Neural progenitor cell (in vitro differentiated cells): ENCODE data around the gene SCMH1. TPM values are rescaled to one million over a fixed set of nuclear protein-coding genes. Genes with fewer than 3 reads are reported as not detected.

Source experiments
- DNase-seq: peaks from one replicate; pipeline ENCODE4 v3.0.0-alpha.2; 2016; ENCODE audit warnings: low spot score
- H2AFZ ChIP-seq: fragments of 200-600 bp; sonication (generic); replicated peaks from 2 replicates; pipeline ENCODE4 v1.6.1; 2016; ENCODE audit warnings: antibody characterized with exemption
- H3F3A ChIP-seq: fragments of 200-600 bp; sonication (generic); 2 replicates; pipeline ENCODE4 v1.6.1; 2016; ENCODE audit warnings: antibody characterized with exemption, low read depth
- H3K27ac ChIP-seq: fragments of 200-600 bp; sonication (generic); 2 replicates; pipeline ENCODE4 v1.5.1; 2016; ENCODE audit warnings: mild to moderate bottlenecking
- H3K27me3 ChIP-seq: fragments of 200-600 bp; sonication (generic); 2 replicates; pipeline ENCODE4 v1.6.1; 2016; ENCODE audit warnings: mild to moderate bottlenecking, moderate library complexity
- H3K36me3 ChIP-seq: fragments of 200-600 bp; sonication (generic); 2 replicates; pipeline ENCODE4 v1.5.1; 2016
- H3K4me1 ChIP-seq: fragments of 200-600 bp; sonication (generic); 2 replicates; pipeline ENCODE4 v1.6.1; 2016; ENCODE audit warnings: mixed run types
- H3K4me2 ChIP-seq: fragments of 200-600 bp; sonication (generic); 2 replicates; pipeline ENCODE4 v1.6.1; 2016
- H3K4me3 ChIP-seq: fragments of 200-600 bp; sonication (generic); 2 replicates; pipeline ENCODE4 v1.5.1; 2016
- H3K79me2 ChIP-seq: fragments of 200-600 bp; sonication (generic); 2 replicates; pipeline ENCODE4 v1.6.1; 2016; ENCODE audit warnings: low read depth
- H3K9ac ChIP-seq: fragments of 200-600 bp; sonication (generic); 2 replicates; pipeline ENCODE4 v1.6.1; 2016
- H3K9me3 ChIP-seq: fragments of 200-600 bp; sonication (generic); 2 replicates; pipeline ENCODE4 v1.5.1; 2016; ENCODE audit warnings: low read depth
- H4K20me1 ChIP-seq: fragments of 200-600 bp; sonication (generic); 2 replicates; pipeline ENCODE4 v1.6.1; 2016; ENCODE audit warnings: low read depth
- H3K27ac Mint-ChIP-seq: 3 replicates; pipeline ENCODE4 v1.8.0; 2021; ENCODE audit warnings: mixed read lengths
- H3K27me3 Mint-ChIP-seq: 2 replicates; pipeline ENCODE4 v1.8.0; 2022; ENCODE audit warnings: low read depth, mild to moderate bottlenecking, inconsistent platforms, moderate library complexity, mixed read lengths; ENCODE audit not compliant: insufficient read depth
- H3K36me3 Mint-ChIP-seq: 3 replicates; pipeline ENCODE4 v1.8.0; 2021; ENCODE audit warnings: mixed read lengths
- H3K4me1 Mint-ChIP-seq: 3 replicates; pipeline ENCODE4 v1.8.0; 2021; ENCODE audit warnings: mixed read lengths
- H3K4me3 Mint-ChIP-seq: 3 replicates; pipeline ENCODE4 v1.8.0; 2021; ENCODE audit warnings: mild to moderate bottlenecking, moderate library complexity, mixed read lengths
- H3K9me3 Mint-ChIP-seq: 3 replicates; pipeline ENCODE4 v1.8.0; 2020; ENCODE audit warnings: mixed read lengths
- CTCF ChIP-seq: fragments of 200-600 bp; sonication (generic); IDR thresholded peaks from 2 replicates; pipeline ENCODE4 v1.5.1; 2017; ENCODE audit warnings: antibody characterized with exemption, mild to moderate bottlenecking
- EZH2 ChIP-seq: fragments of 200-600 bp; sonication (generic); IDR thresholded peaks from 2 replicates; pipeline ENCODE4 v1.6.1; 2017; ENCODE audit warnings: antibody characterized with exemption, mild to moderate bottlenecking, moderate library complexity
- EZH2phosphoT487 ChIP-seq: fragments of 200-600 bp; sonication (generic); IDR thresholded peaks from 2 replicates; pipeline ENCODE4 v1.6.1; 2017; ENCODE audit warnings: antibody characterized with exemption
- total RNA-seq: library from RNA; depleted of rRNA; stranded (reverse); fragments of >200 nt; gene quantifications from 2 replicates; pipeline ENCODE4 v1.2.3, GENCODE V29; 2015; ENCODE audit warnings: low replicate concordance

Gene SCMH1
- total RNA-seq, 1 donor from 2014 or later, result 16.1 TPM

GRCh38 chr1:41167667-41168066, 74.4 kb downstream of the SCMH1 start:
- no peak overlapping the region for H3K4me3 Mint-ChIP-seq
- TF ChIP-seq EZH2phosphoT487 (no peak), CTCF (no peak), EZH2 (no peak)
- no peak overlapping the region for H3K4me2 ChIP-seq
- H3K36me3 ChIP-seq, result no peaks in the 10 kb centered on the region
- H4K20me1 ChIP-seq, result no peaks in the 10 kb centered on the region
- H3K9me3 ChIP-seq, result peaks cover 11% of the 10 kb centered on the region
- H3F3A ChIP-seq, result no peaks in the 10 kb centered on the region
- peaks cover 41% of the 10 kb centered on the region for H3K9me3 Mint-ChIP-seq
- H3K27me3 Mint-ChIP-seq, result no peaks in the 10 kb centered on the region
- H3K36me3 Mint-ChIP-seq, result peaks cover 27% of the 10 kb centered on the region
- H3K27ac Mint-ChIP-seq, result no peak overlapping the region
- H3K9ac ChIP-seq, result no peak overlapping the region
- no peak overlapping the region for H3K27ac ChIP-seq
- DNase-seq, result no peak
- no peak overlapping the region for H2AFZ ChIP-seq
- H3K27me3 ChIP-seq, result no peaks in the 10 kb centered on the region
- no peaks in the 10 kb centered on the region for H3K79me2 ChIP-seq
- H3K4me1 ChIP-seq, result no peaks in the 10 kb centered on the region
- H3K4me3 ChIP-seq, result no peak overlapping the region
- no peaks in the 10 kb centered on the region for H3K4me1 Mint-ChIP-seq

GRCh38 chr1:41164727-41165126, 77.4 kb downstream of the SCMH1 start:
- H3K9me3 Mint-ChIP-seq, result peaks cover 24% of the 10 kb centered on the region
- no peaks in the 10 kb centered on the region for H3K27me3 ChIP-seq
- H3K9ac ChIP-seq, result no peak overlapping the region
- H3K4me1 ChIP-seq, result no peaks in the 10 kb centered on the region
- no peak overlapping the region for H3K27ac ChIP-seq
- no peaks in the 10 kb centered on the region for H4K20me1 ChIP-seq
- H3K4me3 Mint-ChIP-seq, result no peak overlapping the region
- H3K4me2 ChIP-seq, result no peak overlapping the region
- no peak overlapping the region for H3K27ac Mint-ChIP-seq
- H3K79me2 ChIP-seq, result no peaks in the 10 kb centered on the region
- H3K36me3 ChIP-seq, result no peaks in the 10 kb centered on the region
- peaks cover 2% of the 10 kb centered on the region for H3K27me3 Mint-ChIP-seq
- peaks cover 15% of the 10 kb centered on the region for H3K36me3 Mint-ChIP-seq
- no peak for TF ChIP-seq CTCF
- TF ChIP-seq EZH2, result no peak
- TF ChIP-seq EZH2phosphoT487, result no peak
- no peak overlapping the region for H3K4me3 ChIP-seq
- no peak overlapping the region for H2AFZ ChIP-seq
- DNase-seq, result no peak
- H3K9me3 ChIP-seq, result peaks cover 11% of the 10 kb centered on the region
- no peaks in the 10 kb centered on the region for H3F3A ChIP-seq
- no peaks in the 10 kb centered on the region for H3K4me1 Mint-ChIP-seq

GRCh38 chr1:41162441-41162840, 79.7 kb downstream of the SCMH1 start:
- no peaks in the 10 kb centered on the region for H3K27me3 ChIP-seq
- H3F3A ChIP-seq, result no peaks in the 10 kb centered on the region
- Mint-ChIP-seq H3K4me1 (no peaks in the 10 kb centered on the region), H3K27me3 (peaks cover 2% of the 10 kb centered on the region), H3K27ac (no peak overlapping the region), H3K9me3 (peaks cover 9% of the 10 kb centered on the region), H3K36me3 (peaks cover 2% of the 10 kb centered on the region), H3K4me3 (no peak overlapping the region)
- H3K9me3 ChIP-seq, result peaks cover 2% of the 10 kb centered on the region
- no peak for DNase-seq
- no peaks in the 10 kb centered on the region for H3K36me3 ChIP-seq
- H2AFZ ChIP-seq, result no peak overlapping the region
- no peak for TF ChIP-seq EZH2phosphoT487
- TF ChIP-seq EZH2, result no peak
- no peak for TF ChIP-seq CTCF
- H3K27ac ChIP-seq, result no peak overlapping the region
- H3K79me2 ChIP-seq, result no peaks in the 10 kb centered on the region
- peaks cover 6% of the 10 kb centered on the region for H3K4me1 ChIP-seq
- H3K9ac ChIP-seq, result no peak overlapping the region
- no peak overlapping the region for H3K4me3 ChIP-seq
- H4K20me1 ChIP-seq, result no peaks in the 10 kb centered on the region
- H3K4me2 ChIP-seq, result no peak overlapping the region
